Measurements from ENCODE around the gene PGA5.
"Not testable (repeated sequence)": the region's sequence is repeated elsewhere in the genome, so short reads cannot be mapped to it uniquely, and the experiment has no call there.

- TF ChIP-seq, protein P1, sequence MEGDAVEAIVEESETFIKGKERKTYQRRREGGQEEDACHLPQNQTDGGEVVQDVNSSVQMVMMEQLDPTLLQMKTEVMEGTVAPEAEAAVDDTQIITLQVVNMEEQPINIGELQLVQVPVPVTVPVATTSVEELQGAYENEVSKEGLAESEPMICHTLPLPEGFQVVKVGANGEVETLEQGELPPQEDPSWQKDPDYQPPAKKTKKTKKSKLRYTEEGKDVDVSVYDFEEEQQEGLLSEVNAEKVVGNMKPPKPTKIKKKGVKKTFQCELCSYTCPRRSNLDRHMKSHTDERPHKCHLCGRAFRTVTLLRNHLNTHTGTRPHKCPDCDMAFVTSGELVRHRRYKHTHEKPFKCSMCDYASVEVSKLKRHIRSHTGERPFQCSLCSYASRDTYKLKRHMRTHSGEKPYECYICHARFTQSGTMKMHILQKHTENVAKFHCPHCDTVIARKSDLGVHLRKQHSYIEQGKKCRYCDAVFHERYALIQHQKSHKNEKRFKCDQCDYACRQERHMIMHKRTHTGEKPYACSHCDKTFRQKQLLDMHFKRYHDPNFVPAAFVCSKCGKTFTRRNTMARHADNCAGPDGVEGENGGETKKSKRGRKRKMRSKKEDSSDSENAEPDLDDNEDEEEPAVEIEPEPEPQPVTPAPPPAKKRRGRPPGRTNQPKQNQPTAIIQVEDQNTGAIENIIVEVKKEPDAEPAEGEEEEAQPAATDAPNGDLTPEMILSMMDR (IDR thresholded peaks at IDR 0.05), result not testable (repeated sequence)
- TF ChIP-seq POLR2A (IDR thresholded peaks at IDR 0.05; ENCODE audit: low read depth); EP300 (IDR thresholded peaks at IDR 0.05): not testable (repeated sequence)
Measured at GRCh38 chr11:61250796-61251765, 10.1 kb downstream of the PGA5 start.

Measured in esophagus muscularis mucosa (tissue), 4 donors.